ENCODE results near the gene USP15. TPM values are rescaled to one million over a fixed set of nuclear protein-coding genes. Genes with fewer than 3 reads are reported as not detected.
A peak's percentile ranks its signal among the peaks of the same experiment; 100 is the strongest.

Gene USP15
- total and polyA plus RNA-seq, 2 experiments from 2014 or later = 48.3 to 54.4 TPM

DNA sequence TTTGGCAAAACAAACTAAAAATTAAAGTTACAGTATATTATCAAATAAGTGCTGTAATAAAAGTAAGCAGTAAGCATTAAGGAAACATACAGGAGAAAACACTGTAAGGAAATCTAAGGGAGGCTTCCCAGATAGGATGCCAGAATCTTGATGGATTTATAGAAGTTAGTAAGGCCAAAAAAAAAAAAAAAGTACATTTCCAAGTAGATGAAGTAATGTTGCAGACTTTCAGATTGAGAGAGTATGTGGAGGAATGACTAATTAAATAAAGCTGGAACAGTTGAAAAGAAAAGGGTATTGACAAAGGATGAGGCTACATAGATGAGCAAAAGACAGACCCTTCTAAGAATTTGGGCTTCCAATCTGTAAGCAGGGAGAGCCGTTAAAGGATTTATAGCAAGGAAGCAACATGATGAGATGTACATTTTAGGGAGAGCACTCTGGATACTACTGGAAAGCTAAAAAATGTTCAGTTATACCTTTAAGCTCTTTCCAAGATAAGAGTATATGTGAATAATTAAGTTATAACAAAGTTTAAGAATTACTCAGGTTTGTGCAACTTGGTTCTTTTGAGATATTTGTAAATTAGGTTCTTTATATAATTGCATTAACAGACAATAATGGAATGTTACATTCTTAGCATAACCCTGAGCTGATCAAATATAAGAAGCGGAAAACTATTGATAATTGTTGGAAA is 119.0 kb downstream of the USP15 start:
- H3K27ac ChIP-seq = no peak overlapping the region
- H3K4me3 ChIP-seq = no peak overlapping the region
- no peaks in the 10 kb centered on the region for H3K9me2 ChIP-seq (ENCODE audit: insufficient read depth)
- peaks cover 13% of the 10 kb centered on the region for H3K36me3 ChIP-seq (ENCODE audit: low read depth)
- H2AFZ ChIP-seq = no peak overlapping the region
- no peaks in the 10 kb centered on the region for H3K27me3 ChIP-seq (replicated peaks; ENCODE audit: insufficient read depth)
- H3K4me1 ChIP-seq (ENCODE audit: insufficient read depth) = peaks cover 9% of the 10 kb centered on the region; the same call in 1 of the 2 replicates
- H3K4me2 ChIP-seq (ENCODE audit: unreplicated experiment) = no peak overlapping the region
- H3K79me2 ChIP-seq (ENCODE audit: insufficient read depth) = peaks cover 56% of the 10 kb centered on the region
- TF ChIP-seq EZH2phosphoT487 (IDR thresholded peaks at IDR 0.05; ENCODE audit: insufficient read depth, low read depth) = no peak
- no peak overlapping the region for H3K9ac ChIP-seq
- H3F3A ChIP-seq (ENCODE audit: insufficient read depth) = no peaks in the 10 kb centered on the region
- in situ Hi-C loops (cut with MboI) = no loop called here
- H4K20me1 ChIP-seq (ENCODE audit: insufficient read depth) = no peaks in the 10 kb centered on the region; the same call in 1 of the 2 replicates
- 75 to 80% methylated on average over 2 of the region's 2 CpGs for WGBS, 2 experiments (ENCODE audit: low coverage in 1 of 2, low lambda C conversion rate in 2 of 2, missing lambda C conversion rate in 2 of 2)
- peak; percentile 49 for DNase-seq
- no peaks in the 10 kb centered on the region for H3K9me3 ChIP-seq (ENCODE audit: low read depth)

DNA sequence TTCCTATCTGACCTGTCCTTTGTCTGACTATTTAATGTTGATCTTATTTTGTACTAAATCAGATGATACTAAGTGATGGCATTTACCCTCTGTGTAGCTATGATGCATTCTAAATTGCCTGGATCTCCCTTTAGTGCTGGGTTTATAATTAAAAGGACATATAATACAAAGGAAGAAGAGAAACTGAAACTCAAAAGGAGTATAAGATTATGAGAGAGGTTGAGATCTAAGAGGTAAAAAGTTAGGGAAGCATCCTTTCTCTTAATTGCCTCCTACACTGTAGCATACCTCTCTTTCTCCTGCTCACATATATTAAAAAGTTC is 119.5 kb downstream of the USP15 start:
- H3K4me2 ChIP-seq (ENCODE audit: unreplicated experiment) = no peak overlapping the region
- H4K20me1 ChIP-seq (ENCODE audit: insufficient read depth) = no peaks in the 10 kb centered on the region; the same call in 1 of the 2 replicates
- H3K27ac ChIP-seq = no peak overlapping the region
- H2AFZ ChIP-seq = no peak overlapping the region
- H3F3A ChIP-seq (ENCODE audit: insufficient read depth) = no peaks in the 10 kb centered on the region
- TF ChIP-seq EZH2phosphoT487 (IDR thresholded peaks at IDR 0.05; ENCODE audit: insufficient read depth, low read depth) = no peak
- TF ChIP-seq EZH2 (IDR thresholded peaks at IDR 0.05; ENCODE audit: insufficient read depth, poor library complexity, severe bottlenecking) = no peak
- H3K9me2 ChIP-seq (ENCODE audit: insufficient read depth) = no peaks in the 10 kb centered on the region
- peaks cover 18% of the 10 kb centered on the region for H3K36me3 ChIP-seq (ENCODE audit: low read depth)
- no peak overlapping the region for H3K9ac ChIP-seq
- no peak overlapping the region for H3K4me3 ChIP-seq
- no peaks in the 10 kb centered on the region for H3K27me3 ChIP-seq (replicated peaks; ENCODE audit: insufficient read depth)
- in situ Hi-C loops (cut with MboI) = no loop called here
- H3K9me3 ChIP-seq (ENCODE audit: low read depth) = no peaks in the 10 kb centered on the region
- DNase-seq = no peak
- H3K79me2 ChIP-seq (ENCODE audit: insufficient read depth) = peaks cover 52% of the 10 kb centered on the region
- H3K4me1 ChIP-seq (ENCODE audit: insufficient read depth) = peaks cover 9% of the 10 kb centered on the region; the same call in 1 of the 2 replicates

DNA sequence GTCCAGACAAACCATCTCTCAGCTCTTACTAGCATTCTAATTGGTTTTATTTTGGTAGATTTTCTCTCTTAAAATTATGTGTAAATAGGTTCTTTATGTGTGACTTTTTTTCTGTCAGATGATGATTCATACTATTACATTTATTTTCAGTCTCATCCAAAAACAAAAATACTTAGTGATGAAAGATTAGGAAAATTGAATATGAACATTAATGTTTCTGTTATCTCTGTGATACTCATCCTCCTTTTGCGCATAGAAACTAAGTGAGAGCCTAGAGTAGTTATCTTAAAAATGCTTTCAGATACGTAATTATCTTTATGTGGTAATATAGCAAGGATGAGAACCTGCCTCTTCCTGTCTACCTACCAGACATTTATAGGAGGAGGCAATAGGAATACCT is 122.3 kb downstream of the USP15 start:
- Histone ChIP-seq H3K27me3 (replicated peaks; ENCODE audit: insufficient read depth) (no peaks in the 10 kb centered on the region), H3K4me1 (ENCODE audit: insufficient read depth) (peaks cover 9% of the 10 kb centered on the region; the same call in 1 of the 2 replicates), H3K79me2 (ENCODE audit: insufficient read depth) (peaks cover 31% of the 10 kb centered on the region), H3K4me2 (ENCODE audit: unreplicated experiment) (no peak overlapping the region), H2AFZ (no peak overlapping the region), H4K20me1 (ENCODE audit: insufficient read depth) (no peaks in the 10 kb centered on the region; the same call in 1 of the 2 replicates), H3K9me3 (ENCODE audit: low read depth) (no peaks in the 10 kb centered on the region), H3K9ac (no peak overlapping the region), H3K9me2 (ENCODE audit: insufficient read depth) (no peaks in the 10 kb centered on the region), H3K36me3 (ENCODE audit: low read depth) (peaks cover 31% of the 10 kb centered on the region), H3F3A (ENCODE audit: insufficient read depth) (no peaks in the 10 kb centered on the region), H3K4me3 (no peak overlapping the region), H3K27ac (no peak overlapping the region)
- DNase-seq = no peak
- TF ChIP-seq EZH2phosphoT487 (IDR thresholded peaks at IDR 0.05; ENCODE audit: insufficient read depth, low read depth) (no peak), EZH2 (IDR thresholded peaks at IDR 0.05; ENCODE audit: insufficient read depth, poor library complexity, severe bottlenecking) (no peak)
- 97 to 100% methylated on average over 2 of the region's 2 CpGs for WGBS, 2 experiments (ENCODE audit: low coverage in 1 of 2, low lambda C conversion rate in 2 of 2, missing lambda C conversion rate in 2 of 2)
- in situ Hi-C loops (cut with MboI) = no loop called here

DNA sequence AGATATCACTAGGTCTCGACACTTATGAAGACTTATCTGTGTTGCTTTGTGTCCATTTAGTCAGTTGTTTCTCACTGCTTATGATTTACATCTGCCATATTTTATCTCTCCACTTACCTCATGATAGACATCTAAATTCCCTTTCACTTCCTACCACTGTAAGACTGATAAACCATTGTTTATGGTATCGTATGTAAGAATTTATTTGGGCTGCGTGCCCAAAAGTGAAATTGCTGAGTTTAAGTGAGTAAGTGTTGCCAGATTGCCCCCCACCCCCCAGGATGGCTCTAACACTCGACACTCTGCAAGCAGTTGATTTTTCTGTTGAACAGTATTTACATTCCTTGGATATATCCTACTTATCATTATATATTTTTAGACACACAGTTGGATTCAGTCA is 136.5 kb downstream of the USP15 start:
- H3K4me2 ChIP-seq (ENCODE audit: unreplicated experiment) = no peak overlapping the region
- WGBS, 2 experiments (ENCODE audit: low coverage in 1 of 2, low lambda C conversion rate in 2 of 2, missing lambda C conversion rate in 2 of 2) = 95 to 96% methylated on average over 4 of the region's 4 CpGs
- H3K27me3 ChIP-seq (replicated peaks; ENCODE audit: insufficient read depth) = no peaks in the 10 kb centered on the region
- H3K27ac ChIP-seq = no peak overlapping the region
- H3K4me3 ChIP-seq = no peak overlapping the region
- TF ChIP-seq EZH2phosphoT487 (IDR thresholded peaks at IDR 0.05; ENCODE audit: insufficient read depth, low read depth) (no peak), EZH2 (IDR thresholded peaks at IDR 0.05; ENCODE audit: insufficient read depth, poor library complexity, severe bottlenecking) (no peak)
- H3K79me2 ChIP-seq (ENCODE audit: insufficient read depth) = no peaks in the 10 kb centered on the region
- H3K36me3 ChIP-seq (ENCODE audit: low read depth) = peaks cover 73% of the 10 kb centered on the region
- no peaks in the 10 kb centered on the region for H3K4me1 ChIP-seq (ENCODE audit: insufficient read depth)
- H4K20me1 ChIP-seq (ENCODE audit: insufficient read depth) = no peaks in the 10 kb centered on the region
- in situ Hi-C loops (cut with MboI) = no loop called here
- H3K9me3 ChIP-seq (ENCODE audit: low read depth) = no peaks in the 10 kb centered on the region
- 0 out of 2 replicates have a peak, but pooled peaks cover 9% of the 10 kb centered on the region for H3F3A ChIP-seq (ENCODE audit: insufficient read depth)
- H2AFZ ChIP-seq = no peak overlapping the region
- no peaks in the 10 kb centered on the region for H3K9me2 ChIP-seq (ENCODE audit: insufficient read depth)
- no peak overlapping the region for H3K9ac ChIP-seq
- no peak for DNase-seq
